Lower leg skin (tissue), 3 donors: ENCODE results near the gene GLP2R.

Experiments used
- POLR2A ChIP-seq, 2 donors: fragments of 450-650 bp; IDR thresholded peaks; one replicate each; pipeline ENCODE4 v1.6.1; 2016 to 2017; ENCODE audit warnings: antibody characterized with exemption in 2 of 2, mild to moderate bottlenecking in 1 of 2, moderate library complexity in 1 of 2
- TF ChIP-seq, protein P1 (sequence below), 3 donors: fragments of 450-650 bp; IDR thresholded peaks; one replicate each; pipeline ENCODE4 v1.5.1; 2016; ENCODE audit warnings: antibody characterized with exemption in 3 of 3, mild to moderate bottlenecking in 3 of 3, moderate library complexity in 2 of 3

DNA sequence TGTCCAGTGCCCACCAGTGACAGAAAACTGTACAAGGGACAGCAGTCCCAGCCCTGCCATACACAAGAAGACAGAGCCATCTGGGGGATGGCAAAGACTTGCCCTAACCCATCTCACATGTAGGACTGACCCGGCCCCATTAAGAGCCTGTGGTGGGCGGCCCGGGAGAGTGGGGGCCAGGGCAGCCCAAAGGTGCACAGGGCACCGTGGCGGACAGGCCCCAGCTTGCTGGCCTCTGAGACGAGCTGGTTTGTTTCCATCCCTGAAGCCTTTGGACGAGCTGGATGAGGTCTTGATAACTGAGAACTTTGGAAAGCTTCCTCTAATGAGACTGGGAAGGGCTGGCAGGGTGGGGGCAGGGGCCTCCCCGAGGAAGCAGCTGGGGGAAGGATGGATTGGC, 90.4 kb downstream of the GLP2R start:
- TF ChIP-seq, protein P1, sequence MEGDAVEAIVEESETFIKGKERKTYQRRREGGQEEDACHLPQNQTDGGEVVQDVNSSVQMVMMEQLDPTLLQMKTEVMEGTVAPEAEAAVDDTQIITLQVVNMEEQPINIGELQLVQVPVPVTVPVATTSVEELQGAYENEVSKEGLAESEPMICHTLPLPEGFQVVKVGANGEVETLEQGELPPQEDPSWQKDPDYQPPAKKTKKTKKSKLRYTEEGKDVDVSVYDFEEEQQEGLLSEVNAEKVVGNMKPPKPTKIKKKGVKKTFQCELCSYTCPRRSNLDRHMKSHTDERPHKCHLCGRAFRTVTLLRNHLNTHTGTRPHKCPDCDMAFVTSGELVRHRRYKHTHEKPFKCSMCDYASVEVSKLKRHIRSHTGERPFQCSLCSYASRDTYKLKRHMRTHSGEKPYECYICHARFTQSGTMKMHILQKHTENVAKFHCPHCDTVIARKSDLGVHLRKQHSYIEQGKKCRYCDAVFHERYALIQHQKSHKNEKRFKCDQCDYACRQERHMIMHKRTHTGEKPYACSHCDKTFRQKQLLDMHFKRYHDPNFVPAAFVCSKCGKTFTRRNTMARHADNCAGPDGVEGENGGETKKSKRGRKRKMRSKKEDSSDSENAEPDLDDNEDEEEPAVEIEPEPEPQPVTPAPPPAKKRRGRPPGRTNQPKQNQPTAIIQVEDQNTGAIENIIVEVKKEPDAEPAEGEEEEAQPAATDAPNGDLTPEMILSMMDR (IDR thresholded peaks at IDR 0.05) = no peak
- TF ChIP-seq POLR2A (IDR thresholded peaks at IDR 0.05) = no peak
